DOHH2 (cell line): ENCODE results near the gene SEMA4G.

ENCODE experiments used
- H3F3A ChIP-seq: fragments of 200-600 bp; sonication (generic), shearing (Covaris generic); 2 replicates; pipeline ENCODE4 v1.6.0; 2016; ENCODE audit warnings: antibody characterized with exemption, mild to moderate bottlenecking; ENCODE audit not compliant: control insufficient read depth, insufficient read depth
- H3K27ac ChIP-seq: fragments of 200-600 bp; sonication (generic); 2 replicates; pipeline ENCODE4 v1.5.1; 2014; ENCODE audit warnings: low read depth, mild to moderate bottlenecking, low read length, moderate library complexity
- H3K27me3 ChIP-seq: fragments of 200-600 bp; sonication (generic); 2 replicates; pipeline ENCODE4 v1.6.1; 2014; ENCODE audit warnings: mild to moderate bottlenecking, low read length, mixed read lengths; ENCODE audit not compliant: control insufficient read depth
- H3K36me3 ChIP-seq: fragments of 200-600 bp; sonication (generic); 2 replicates; pipeline ENCODE4 v1.6.1; 2014; ENCODE audit warnings: mild to moderate bottlenecking, low read length, moderate library complexity, mixed read lengths; ENCODE audit not compliant: control insufficient read depth
- H3K4me1 ChIP-seq: fragments of 200-600 bp; sonication (generic); 2 replicates; pipeline ENCODE4 v1.6.1; 2014; ENCODE audit warnings: mild to moderate bottlenecking, low read length, mixed read lengths; ENCODE audit not compliant: control insufficient read depth
- H3K4me2 ChIP-seq: fragments of 200-600 bp; sonication (generic); 2 replicates; pipeline ENCODE4 v1.6.0; 2014; ENCODE audit warnings: mild to moderate bottlenecking, low read length, moderate library complexity
- H3K4me3 ChIP-seq: fragments of 200-600 bp; sonication (generic); 2 replicates; pipeline ENCODE4 v1.5.1; 2014; ENCODE audit warnings: mild to moderate bottlenecking, low read length, mixed read lengths
- H3K79me2 ChIP-seq: fragments of 200-600 bp; sonication (generic); 2 replicates; pipeline ENCODE4 v1.6.1; 2014; ENCODE audit warnings: mild to moderate bottlenecking, low read length, mixed read lengths; ENCODE audit not compliant: control insufficient read depth
- H3K9me2 ChIP-seq: fragments of 200-600 bp; sonication (generic); replicated peaks from 2 replicates; pipeline ENCODE4 v1.6.1; 2014; ENCODE audit warnings: mild to moderate bottlenecking, low read length, mixed read lengths; ENCODE audit not compliant: control insufficient read depth
- H3K9me3 ChIP-seq: fragments of 200-600 bp; sonication (generic); 2 replicates; pipeline ENCODE4 v1.6.1; 2014; ENCODE audit warnings: antibody characterized with exemption, low read length, mixed read lengths; ENCODE audit not compliant: control insufficient read depth, insufficient read depth
- H4K20me1 ChIP-seq: fragments of 200-600 bp; sonication (generic); 2 replicates; pipeline ENCODE4 v1.6.0; 2014; ENCODE audit warnings: low read depth, mild to moderate bottlenecking, antibody characterized with exemption, low read length, moderate library complexity; ENCODE audit not compliant: control insufficient read depth, insufficient read depth
- CTCF ChIP-seq: fragments of 200-600 bp; sonication (generic); IDR thresholded peaks from one replicate; pipeline ENCODE4 v1.5.1; 2014; ENCODE audit warnings: antibody characterized with exemption, mild to moderate bottlenecking, low read depth, low read length; ENCODE audit not compliant: poor library complexity, severe bottlenecking
- EZH2phosphoT487 ChIP-seq: fragments of 200-600 bp; sonication (generic); IDR thresholded peaks from 2 replicates; pipeline ENCODE4 v1.6.1; 2017; ENCODE audit warnings: borderline replicate concordance, mild to moderate bottlenecking, antibody characterized with exemption, low read length, moderate library complexity, mixed read lengths

Gene SEMA4G

GRCh38 chr10:100942229-100942628 is 27.1 kb upstream of the SEMA4G start:
- no peaks in the 10 kb centered on the region for H4K20me1 ChIP-seq
- H3K9me3 ChIP-seq = no peaks in the 10 kb centered on the region
- H3F3A ChIP-seq = no peaks in the 10 kb centered on the region
- H3K4me2 ChIP-seq = no peak overlapping the region
- no peaks in the 10 kb centered on the region for H3K27me3 ChIP-seq
- H3K79me2 ChIP-seq = no peaks in the 10 kb centered on the region
- peaks cover 87% of the 10 kb centered on the region for H3K36me3 ChIP-seq
- no peak overlapping the region for H3K4me3 ChIP-seq
- H3K27ac ChIP-seq = no peak overlapping the region
- H3K9me2 ChIP-seq = no peaks in the 10 kb centered on the region
- H3K4me1 ChIP-seq = no peaks in the 10 kb centered on the region
- no peak for TF ChIP-seq CTCF
- no peak for TF ChIP-seq EZH2phosphoT487

GRCh38 chr10:100943508-100943907 is 25.8 kb upstream of the SEMA4G start:
- no peaks in the 10 kb centered on the region for H3F3A ChIP-seq
- no peak overlapping the region for H3K4me2 ChIP-seq
- no peaks in the 10 kb centered on the region for H3K27me3 ChIP-seq
- H3K36me3 ChIP-seq = peaks cover 86% of the 10 kb centered on the region
- TF ChIP-seq EZH2phosphoT487 (no peak), CTCF (no peak)
- H3K4me1 ChIP-seq = no peaks in the 10 kb centered on the region
- no peaks in the 10 kb centered on the region for H3K9me3 ChIP-seq
- no peak overlapping the region for H3K4me3 ChIP-seq
- H3K27ac ChIP-seq = no peak overlapping the region
- H3K79me2 ChIP-seq = no peaks in the 10 kb centered on the region
- H4K20me1 ChIP-seq = no peaks in the 10 kb centered on the region
- H3K9me2 ChIP-seq = no peaks in the 10 kb centered on the region

- Histone ChIP-seq H3K36me3 (peaks cover 90% of the 10 kb centered on the region), H4K20me1 (no peaks in the 10 kb centered on the region), H3K4me2 (no peak overlapping the region), H3K27me3 (no peaks in the 10 kb centered on the region), H3K9me2 (no peaks in the 10 kb centered on the region), H3K79me2 (no peaks in the 10 kb centered on the region), H3K4me1 (no peaks in the 10 kb centered on the region), H3F3A (no peaks in the 10 kb centered on the region), H3K27ac (no peak overlapping the region), H3K9me3 (no peaks in the 10 kb centered on the region), H3K4me3 (no peak overlapping the region)
- no peak for TF ChIP-seq EZH2phosphoT487
- TF ChIP-seq CTCF = no peak
These were observed 23.6 kb upstream of the SEMA4G start for GRCh38 chr10:100945754-100946153.

- Histone ChIP-seq H3K4me3 (no peak overlapping the region), H3K9me3 (no peaks in the 10 kb centered on the region), H3K36me3 (peaks cover 74% of the 10 kb centered on the region), H3K9me2 (no peaks in the 10 kb centered on the region), H3K4me2 (no peak overlapping the region), H3K27ac (no peak overlapping the region), H3K27me3 (no peaks in the 10 kb centered on the region), H3K4me1 (no peaks in the 10 kb centered on the region), H3K79me2 (no peaks in the 10 kb centered on the region), H4K20me1 (no peaks in the 10 kb centered on the region), H3F3A (no peaks in the 10 kb centered on the region)
- TF ChIP-seq EZH2phosphoT487 = no peak
- TF ChIP-seq CTCF = no peak
These were observed 20.4 kb upstream of the SEMA4G start for GRCh38 chr10:100948916-100949315.
